GM21526 (cell line): ENCODE results near the gene PET100.

Source experiments
- ATAC-seq: cut with Tn5 transposase; IDR thresholded peaks from one replicate; pipeline ENCODE4 v1.9.1; 2021; ENCODE audit warnings: moderate library complexity; ENCODE audit not compliant: unreplicated experiment, low FRiP score

The PET100 gene

DNA sequence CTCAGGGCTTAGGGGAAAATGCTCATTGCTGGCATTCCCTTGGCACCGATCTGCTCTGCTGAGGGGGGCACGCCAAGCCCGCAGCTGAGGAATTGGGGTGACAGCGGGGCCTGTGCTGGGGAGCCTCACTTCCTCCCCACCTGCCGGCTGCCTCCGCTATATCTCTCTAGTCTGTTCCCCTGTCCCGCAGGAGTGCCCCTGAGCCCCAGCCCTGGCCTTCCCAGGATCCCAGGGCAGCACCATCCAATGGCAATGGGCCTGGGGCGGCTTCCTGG is 16.8 kb downstream of the PET100 start:
- ATAC-seq: no peak

DNA sequence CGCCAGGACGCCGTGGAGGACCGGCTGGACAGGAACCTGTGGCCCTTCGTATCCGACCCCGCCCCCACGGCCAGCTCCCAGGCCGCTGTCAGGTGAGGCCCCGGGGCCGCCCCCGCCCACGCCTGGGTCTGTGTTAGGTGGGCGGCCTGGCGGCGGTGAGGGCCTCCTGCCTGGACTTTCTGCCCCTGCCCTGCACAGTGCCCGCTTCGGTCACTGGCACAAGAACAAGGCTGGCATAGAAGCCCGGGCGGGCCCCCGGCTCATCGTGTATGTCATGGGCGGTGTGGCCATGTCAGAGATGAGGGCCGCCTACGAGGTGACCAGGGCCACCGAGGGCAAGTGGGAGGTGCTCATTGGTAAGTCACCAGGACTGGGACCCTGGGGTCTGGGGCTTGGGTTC is 17.6 kb downstream of the PET100 start:
- ATAC-seq: no peak

DNA sequence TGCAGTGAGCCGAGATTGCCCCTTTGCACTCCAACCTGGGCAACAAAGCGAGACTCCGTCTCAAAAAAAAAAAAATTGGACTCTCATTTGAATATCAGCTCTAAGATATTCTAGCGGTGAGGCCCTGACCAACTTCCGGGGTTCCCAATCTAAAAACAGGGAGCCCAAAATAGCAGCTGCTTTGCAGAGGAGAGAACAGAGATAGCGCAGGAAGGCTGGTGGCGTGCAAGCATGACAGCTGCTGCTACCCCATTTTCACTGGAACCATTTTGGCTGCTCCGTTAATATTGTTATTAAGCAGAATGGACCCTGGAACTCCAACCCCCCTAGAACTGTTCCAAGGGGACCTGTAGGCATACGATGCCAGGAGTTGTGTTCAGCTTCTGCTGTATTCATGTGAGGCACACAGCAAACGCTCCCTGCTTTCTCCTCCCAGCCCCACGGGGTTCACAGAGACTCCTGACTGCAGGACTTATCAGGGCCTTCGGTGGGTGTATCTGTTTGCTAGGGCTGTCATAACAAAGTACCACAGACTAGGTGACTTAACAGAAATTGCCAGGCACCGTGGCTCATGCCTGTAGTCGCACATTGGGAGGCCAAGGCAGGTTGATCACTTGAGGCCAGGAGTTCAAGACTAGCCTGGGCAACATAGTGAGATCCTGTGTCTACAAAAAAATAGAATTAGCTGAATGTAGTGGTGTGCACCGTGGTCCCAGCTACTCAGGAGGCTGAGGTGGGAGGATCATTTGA is 18.8 kb downstream of the PET100 start:
- ATAC-seq: no peak

DNA sequence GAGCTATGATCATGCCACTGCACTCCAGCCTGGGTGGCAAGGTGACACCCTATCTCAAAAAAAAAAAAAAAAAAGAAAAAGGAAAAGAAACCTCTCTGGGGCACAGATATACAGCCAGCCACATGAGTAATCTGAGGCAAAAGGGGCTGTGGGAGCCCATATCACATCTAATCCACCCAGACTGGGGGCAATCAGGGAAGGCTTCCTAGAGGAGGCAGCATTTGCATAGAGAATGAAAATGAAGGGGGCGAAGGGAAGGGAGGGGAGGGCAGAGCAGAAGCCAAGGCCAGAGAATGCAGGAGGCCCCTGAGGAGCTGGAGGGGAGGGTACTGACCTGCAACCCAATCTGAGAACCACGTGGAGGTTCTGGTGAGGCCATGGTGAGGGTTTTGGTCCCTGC is 20.6 kb downstream of the PET100 start:
- no peak for ATAC-seq

DNA sequence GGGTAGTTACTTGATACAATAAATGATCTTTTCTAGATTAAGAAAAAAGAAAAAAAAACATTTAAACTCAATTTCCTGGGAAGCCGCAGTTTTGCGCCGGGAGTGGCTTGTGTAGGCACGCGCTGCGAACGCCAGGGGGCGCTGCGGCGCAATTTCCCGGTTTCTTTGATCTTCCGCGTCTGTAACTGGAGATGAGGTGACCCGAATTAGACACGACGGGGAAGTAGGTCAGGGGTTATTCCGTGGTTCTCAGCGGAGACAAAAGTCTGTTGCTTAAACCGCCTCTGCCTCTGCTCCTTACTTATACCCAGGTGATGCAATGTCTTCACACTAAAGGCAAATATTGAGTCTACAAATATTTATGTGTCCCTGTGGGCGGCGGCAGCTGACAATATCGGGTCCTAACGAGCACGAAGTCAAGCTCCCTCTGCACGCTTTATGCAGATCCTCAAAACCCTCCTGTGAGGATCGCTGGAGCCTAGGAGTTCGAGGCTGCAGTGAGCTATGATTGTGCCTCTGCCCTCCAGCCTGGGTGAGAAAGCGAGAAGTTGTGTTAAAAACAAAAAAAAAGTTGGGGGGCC is 22.6 kb downstream of the PET100 start:
- no peak for ATAC-seq

DNA sequence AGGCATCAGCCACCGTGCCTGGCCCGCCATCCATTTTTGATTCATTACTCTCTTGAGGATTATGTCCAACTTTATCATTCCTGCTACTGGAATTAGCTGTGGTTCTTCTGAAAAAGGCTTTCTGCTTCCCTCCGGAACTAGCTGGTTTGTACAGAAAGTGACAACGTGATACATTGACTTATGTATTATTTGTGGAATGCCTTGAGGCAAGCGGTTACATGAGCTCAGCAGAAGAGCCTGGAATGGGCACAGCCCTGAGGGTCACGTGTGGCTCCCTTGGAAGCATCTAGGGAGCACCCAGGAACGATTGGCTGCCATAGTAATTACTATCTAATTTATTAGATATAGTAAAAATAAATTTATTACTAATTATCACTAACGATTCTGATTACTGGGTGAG is 24.8 kb downstream of the PET100 start:
- ATAC-seq: no peak

DNA sequence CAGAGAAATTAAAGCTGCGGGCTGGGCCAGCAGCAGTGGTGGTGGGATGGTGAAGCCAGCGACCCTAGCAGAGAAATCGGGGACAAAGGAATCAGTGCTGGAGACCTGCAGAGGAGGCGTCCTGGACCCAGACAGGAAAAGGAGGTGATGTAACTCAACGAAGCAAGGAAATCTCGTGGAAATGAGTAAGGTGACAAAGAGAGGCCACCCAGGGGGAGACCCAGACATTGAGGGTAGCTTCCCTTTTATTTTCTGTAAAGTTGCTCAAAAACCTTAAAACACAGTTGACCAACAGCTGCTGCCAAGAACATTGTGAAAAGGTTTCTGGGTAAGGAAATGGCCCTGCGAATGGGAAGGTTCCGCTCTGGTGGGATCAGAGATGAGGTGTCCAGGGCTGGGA is 26.0 kb downstream of the PET100 start:
- ATAC-seq: no peak

DNA sequence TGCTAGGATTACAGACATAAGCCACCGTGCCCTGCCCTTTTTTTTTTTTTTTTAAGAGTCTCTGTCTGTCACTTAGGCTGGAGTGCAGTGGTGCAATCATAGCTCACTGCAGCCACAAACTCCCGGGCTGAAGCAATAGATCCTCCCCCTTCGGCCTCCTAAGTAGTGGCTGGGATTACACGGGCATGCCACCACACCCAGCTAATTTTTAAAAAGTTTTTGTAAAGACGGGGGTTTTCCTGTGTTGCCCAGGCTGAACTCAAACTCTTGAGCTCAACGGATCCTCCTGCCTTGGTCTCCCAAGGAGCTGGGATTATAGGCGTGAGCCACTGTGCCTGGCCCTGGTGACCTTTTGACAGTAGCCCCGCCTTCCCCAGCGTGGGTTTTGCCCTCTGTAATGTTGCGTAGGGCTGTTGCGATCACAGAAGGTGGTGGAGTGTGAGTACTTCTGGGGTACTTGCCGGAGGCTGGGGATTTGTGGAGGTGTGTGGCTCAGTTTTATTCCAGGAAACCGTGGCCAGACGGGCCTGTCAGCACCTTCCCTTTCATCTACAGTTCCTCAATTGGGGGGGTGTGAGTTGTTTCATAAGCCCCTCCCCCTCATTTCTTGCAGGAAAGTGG is 27.6 kb downstream of the PET100 start:
- ATAC-seq: no peak

DNA sequence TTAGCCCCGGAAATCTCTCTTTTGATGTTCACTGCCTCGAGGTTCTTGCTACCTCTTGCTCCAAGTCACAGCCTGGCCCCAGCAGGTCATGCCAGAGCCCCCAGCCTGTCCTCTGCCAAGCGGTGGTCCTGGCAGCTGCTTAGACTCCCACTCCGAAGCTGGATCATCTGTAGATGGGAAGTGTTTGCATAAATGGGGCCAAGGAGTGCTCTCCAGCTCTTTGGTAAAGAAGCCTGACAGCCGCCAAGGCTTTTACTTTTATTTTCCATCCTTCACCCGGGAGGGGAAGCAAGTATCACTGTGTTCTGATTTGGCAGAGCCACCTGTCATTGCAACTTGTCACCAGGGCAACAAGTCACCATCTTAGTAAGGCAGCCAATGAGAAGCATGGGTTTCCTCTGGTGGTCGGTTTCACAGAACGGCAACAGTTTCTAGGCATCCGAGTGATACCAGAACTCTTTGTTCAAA is 28.7 kb downstream of the PET100 start:
- peak; percentile 78 for ATAC-seq

DNA sequence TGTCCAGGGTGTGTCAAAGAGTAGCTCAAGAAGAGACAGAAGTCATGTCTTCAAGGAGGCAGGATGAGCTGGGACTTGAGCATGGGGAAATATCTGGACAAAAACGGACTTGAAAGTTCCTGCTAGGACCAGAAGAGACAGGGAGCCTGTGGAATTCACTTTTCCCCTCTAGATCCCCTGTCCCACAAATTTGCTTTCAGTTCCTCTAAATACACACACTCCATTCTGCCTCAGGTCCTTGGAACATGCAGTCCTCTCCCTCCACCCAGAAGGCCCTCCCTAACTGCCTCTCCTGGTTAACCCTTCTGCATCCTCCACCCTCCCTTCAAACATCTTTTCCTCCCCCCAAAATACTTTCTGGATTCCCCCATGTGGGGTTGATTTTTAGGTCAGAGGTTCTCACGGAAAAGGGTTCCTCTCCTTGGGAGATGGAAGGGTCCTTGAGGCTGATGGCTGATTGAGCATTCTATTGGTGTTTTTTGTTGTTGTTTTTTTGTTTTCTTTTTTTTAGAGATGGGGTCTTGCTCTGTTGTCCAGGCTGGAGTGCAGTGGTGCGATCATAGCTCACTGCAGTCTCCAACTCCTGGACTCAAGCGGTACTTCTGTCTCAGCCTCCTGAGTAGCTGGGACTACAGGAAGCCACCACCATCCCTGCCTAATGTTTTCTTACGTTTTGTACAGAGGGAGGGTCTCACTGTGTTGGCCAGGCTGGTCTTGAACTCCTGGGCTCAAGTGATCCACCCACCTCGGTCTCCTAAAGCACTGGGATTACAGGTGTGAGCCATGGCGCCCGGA is 32.3 kb downstream of the PET100 start:
- ATAC-seq: no peak

DNA sequence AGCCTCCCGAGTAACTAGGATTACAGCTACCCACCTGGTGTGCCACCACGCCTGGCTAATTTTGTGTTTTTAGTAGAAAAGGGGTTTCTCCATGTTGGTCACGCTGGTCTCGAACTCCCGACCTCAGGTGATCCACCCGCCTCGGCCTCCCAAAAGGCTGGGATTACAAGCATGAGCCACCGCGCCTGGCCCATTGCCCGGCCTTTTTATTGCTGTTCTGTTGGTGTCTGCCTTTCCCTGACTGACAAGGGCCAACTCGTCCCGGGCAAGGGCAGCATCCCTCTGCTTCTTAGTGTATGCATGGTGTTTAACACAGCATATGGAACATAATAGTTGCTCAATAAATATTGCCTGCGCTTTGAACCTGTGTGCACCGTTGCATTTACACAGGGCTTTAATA is 33.1 kb downstream of the PET100 start:
- ATAC-seq: no peak

DNA sequence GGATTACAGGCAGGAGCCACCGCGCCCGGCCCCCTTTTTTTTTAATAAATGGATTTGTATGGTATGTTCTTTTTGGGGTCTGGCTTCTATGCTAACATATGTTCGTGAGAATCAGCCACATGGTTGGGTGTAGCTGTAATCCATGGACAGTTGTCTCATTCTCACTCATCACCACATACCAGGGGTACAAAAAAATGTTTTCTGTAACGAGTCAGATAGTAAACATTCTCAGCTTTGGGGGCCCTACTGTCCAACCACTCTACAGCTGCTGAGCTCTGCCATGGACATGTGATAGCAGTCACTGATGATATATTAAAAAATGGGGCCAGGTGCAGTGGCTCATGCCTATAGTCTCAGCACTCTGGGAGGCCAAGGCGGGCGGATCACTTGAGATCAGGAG is 34.1 kb downstream of the PET100 start:
- ATAC-seq: no peak

DNA sequence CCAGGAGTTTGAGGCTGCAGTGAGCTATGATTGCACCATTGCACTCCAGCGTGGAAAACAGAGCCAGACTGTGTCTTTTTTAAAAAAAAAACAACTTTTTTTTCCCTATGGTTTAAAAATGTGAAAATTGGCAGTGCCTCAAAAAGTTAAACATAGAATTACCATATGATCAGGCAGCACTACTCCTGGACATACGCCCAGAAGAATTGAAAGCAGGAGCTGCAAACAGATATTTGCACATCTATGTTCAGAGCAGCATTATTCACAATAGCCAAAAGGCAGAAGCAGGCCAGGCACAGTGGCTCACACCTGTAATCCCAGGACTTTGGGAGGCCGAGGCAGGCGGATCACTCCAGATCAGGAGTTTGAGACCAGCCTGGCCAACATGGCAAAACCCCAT is 35.5 kb downstream of the PET100 start:
- no peak for ATAC-seq

DNA sequence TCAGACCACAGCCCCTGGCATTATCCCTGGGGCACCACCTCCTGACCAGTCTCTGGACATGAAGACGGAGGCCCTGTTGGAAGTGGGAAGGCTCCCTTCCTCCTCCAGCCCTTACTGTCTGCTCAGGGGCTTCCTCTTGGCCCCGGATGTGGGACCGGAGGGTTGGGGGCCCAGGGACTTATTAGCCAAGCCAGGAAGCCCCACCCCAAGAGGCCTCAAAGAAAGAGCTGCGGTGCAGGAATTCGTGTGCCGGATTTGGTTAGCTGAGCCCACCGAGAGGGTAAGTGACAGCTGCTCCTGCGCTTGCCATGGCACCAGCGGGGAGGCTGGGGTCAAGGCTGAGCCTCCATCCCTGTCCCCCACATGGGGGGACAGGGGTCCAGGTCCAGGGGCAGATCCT is 39.2 kb downstream of the PET100 start, which contains the start of gene RETN:
Gene RETN (plus strand): TSS at position 208 of the 400 bp plus-strand sequence. CDS start 278 bp downstream, outside the sequence.
- no peak for ATAC-seq

DNA sequence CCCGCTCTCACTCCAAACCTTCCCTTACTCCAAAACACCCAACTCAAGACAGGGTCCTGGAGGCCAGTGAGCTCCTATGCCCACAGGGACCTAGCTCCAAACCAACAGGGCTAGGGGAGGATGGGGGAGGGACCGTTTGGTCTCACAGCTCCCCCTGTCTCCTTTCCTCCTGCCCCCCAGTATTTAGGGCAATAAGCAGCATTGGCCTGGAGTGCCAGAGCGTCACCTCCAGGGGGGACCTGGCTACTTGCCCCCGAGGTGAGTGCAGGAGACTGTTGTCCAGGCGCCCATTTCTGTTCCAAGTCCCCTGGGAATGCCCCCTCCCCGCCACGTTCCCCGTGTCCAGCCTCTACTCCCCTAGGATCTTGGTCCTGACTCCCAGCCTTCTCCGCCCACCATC is 40.0 kb downstream of the PET100 start:
- no peak for ATAC-seq

DNA sequence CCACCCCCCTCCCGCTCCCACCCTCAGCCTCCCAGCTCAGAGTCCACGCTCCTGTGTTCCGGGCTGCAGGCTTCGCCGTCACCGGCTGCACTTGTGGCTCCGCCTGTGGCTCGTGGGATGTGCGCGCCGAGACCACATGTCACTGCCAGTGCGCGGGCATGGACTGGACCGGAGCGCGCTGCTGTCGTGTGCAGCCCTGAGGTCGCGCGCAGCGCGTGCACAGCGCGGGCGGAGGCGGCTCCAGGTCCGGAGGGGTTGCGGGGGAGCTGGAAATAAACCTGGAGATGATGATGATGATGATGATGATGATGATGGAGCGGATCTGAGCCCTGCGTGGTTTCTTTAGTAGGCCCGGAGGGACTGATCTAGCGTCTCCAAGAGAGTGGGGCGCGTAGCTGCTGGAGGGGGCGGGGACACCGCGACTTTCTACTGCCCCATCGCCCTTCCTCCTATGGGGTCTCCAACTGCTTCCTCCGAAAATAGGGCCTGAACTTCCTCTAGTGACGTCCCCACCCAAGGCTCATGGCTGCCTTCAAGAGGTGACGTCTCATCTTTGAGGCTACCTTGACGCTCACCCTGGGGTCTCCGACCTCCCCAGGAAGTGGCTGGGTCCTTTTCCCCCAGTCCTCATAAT is 40.7 kb downstream of the PET100 start:
- ATAC-seq: no peak

DNA sequence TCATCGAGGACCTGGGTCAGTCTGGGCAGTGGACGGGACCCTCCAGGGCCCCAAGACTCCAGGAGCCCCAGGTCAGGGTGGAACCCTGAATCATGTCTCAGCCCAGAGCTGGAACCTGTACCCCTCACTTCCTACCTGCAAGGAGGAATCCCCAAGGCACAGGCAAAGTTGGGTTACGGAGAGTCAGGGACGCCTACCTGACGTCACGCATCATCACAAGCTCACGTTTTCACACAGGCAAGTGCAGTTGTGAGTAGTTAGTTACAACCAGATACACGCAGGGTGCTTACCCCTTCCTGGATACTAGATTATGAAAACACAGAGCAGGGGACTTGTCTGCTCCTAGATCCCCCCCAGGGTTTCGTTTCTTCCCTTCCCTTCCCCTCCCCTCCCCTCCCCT is 41.2 kb downstream of the PET100 start:
- ATAC-seq: no peak

DNA sequence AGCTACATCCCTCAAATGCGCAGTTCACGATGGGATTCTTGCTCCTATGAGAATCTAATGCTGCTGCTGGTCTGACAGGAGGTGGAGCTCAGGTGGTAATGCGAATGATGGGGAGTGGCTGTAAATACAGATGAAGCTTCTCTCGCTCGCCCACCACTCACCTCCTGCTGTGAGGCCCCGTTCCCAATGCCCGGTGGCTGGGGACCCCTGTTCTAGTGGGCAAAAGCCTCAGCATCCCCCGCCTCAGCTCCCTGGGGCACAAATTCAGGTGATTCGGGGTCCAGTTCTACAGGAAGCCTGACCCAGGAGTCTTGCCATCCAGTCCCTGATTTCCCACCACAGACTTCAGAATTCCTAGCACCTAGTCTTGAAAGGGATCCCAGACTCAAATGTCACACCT is 42.9 kb downstream of the PET100 start:
- ATAC-seq: no peak

DNA sequence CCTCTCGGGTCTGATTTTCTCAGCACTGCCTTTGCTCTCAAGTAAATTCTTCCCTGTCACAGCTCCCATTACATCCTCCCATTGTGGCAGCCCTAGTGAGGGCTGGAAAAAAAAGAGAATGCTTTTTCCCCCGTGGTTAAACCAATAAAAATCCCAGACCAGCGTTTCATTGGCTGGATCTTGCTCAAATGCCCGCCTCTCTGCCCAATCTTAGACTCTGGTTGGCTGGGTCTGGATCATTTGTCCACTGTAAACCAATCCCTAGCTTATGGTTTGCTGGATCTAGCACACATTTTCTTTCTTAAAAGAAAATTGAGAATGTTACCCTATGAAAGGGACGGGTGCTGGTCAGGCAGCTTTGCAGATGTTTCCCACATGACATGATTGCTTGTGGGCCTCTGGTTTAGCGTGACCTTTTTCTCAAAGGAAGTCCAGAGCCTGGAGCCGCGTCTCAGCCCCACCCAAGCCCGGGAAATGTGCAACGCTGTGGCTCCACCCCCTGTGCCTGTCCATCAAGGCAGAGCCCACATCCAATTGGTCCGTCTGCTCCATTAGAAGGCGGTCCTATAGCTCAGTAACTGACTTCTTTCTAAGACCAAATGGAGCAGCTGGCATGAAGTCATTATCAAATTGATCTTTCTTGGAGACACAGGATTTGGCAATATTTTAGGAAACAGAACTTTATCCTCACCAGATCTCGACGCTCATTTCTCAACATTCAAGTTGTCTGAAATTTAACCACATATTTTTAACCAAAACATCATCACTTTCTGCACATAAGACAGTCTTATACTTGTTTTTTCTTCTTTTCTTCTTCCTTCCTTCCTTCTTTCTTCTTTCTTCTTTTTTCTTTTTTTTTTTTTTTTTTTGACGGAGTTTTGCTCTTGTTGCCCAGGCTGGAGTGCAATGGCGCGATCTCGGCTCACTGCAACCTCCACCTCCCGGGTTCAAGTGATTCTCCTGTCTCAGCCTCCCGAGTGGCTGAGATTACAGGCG is 44.7 kb downstream of the PET100 start:
- no peak for ATAC-seq

DNA sequence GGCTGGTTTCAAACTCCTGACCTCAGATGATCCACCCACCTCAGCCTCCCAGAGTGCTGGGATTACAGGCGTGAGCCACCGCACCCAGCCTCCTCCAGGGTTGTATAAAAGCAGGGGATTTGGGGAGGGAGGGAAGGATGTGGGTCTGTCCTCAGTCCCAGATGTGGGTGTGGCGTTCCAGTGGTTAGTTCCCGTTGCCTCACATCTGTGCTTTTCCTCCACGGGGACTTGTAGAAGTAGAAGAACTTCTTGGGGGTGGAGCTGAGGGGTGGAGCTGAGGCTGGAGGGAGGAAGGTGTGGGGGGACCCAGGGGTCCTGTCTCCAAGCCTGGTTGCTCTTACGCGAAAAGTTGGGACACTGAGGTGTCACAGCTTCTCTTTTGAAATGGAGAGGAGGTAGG is 46.8 kb downstream of the PET100 start:
- ATAC-seq: no peak
